Heart left ventricle (tissue), 16 donors: ENCODE results near the gene GINM1. TPM values are rescaled to one million over a fixed set of nuclear protein-coding genes. Genes with fewer than 3 reads are reported as not detected.

ENCODE experiments used
- ATAC-seq, 4 donors: fragments of 200-7000 bp; cut with Tn5 transposase; one replicate each; pipeline ENCODE4 v1.9.1; 2020 to 2022; ENCODE audit warnings: moderate library complexity in 4 of 4, mild to moderate bottlenecking in 3 of 4, moderate number of reproducible peaks in 1 of 4
- DNase-seq, 5 donors: peaks; one replicate each; pipeline ENCODE4 v3.0.0-alpha.2; 2020
- H3K27ac ChIP-seq, 12 donors: fragments of 200-600 bp; sonication (generic) in 4 of 12; one replicate each; pipeline versions ENCODE4 v1.5.0 to v1.8.0; 2016 to 2022; ENCODE audit warnings: mild to moderate bottlenecking in 2 of 12
- H3K27me3 ChIP-seq, 9 donors: fragments of 200-600 bp; sonication (generic) in 2 of 9; one replicate each; pipeline versions ENCODE4 v1.5.1 to v1.8.0; 2016 to 2022; ENCODE audit warnings: mild to moderate bottlenecking in 3 of 9
- H3K36me3 ChIP-seq, 9 donors: fragments of 200-600 bp; sonication (generic) in 2 of 9; one replicate each; pipeline versions ENCODE4 v1.5.0 to v1.8.0; 2018 to 2022; ENCODE audit warnings: mild to moderate bottlenecking in 2 of 9
- H3K4me1 ChIP-seq, 12 donors: fragments of 200-600 bp; sonication (generic) in 4 of 12; one replicate each; pipeline versions ENCODE4 v1.5.0 to v1.8.0; 2016 to 2022; ENCODE audit warnings: mild to moderate bottlenecking in 3 of 12
- H3K4me3 ChIP-seq, 12 donors: fragments of 200-600 bp; sonication (generic) in 4 of 12; one replicate each; pipeline versions ENCODE4 v1.5.0 to v1.8.0; 2017 to 2022; ENCODE audit warnings: mild to moderate bottlenecking in 9 of 12, moderate library complexity in 4 of 12
- H3K9me3 ChIP-seq, 12 donors: fragments of 200-600 bp; sonication (generic) in 4 of 12; one replicate each; pipeline versions ENCODE4 v1.5.0 to v1.8.0; 2016 to 2022; ENCODE audit warnings: mild to moderate bottlenecking in 1 of 12
- POLR2A ChIP-seq, 2 donors: fragments of 450-650 bp; IDR thresholded peaks; one replicate each; pipeline ENCODE4 v1.6.1; 2017; ENCODE audit warnings: antibody characterized with exemption in 2 of 2, mild to moderate bottlenecking in 2 of 2, moderate library complexity in 2 of 2
- WGBS, 4 donors: extraction: QIAGEN DNeasy Blood & Tissue Kit in 2 of 4; methylation state at CpG; one replicate each; pipeline versions ENCODE4 v1.1.5 to v1.1.7; 2013 to 2018; 5-methylcytosine and 5-hydroxymethylcytosine counted together
- intact Hi-C, 10 donors: fragments of 100-400 bp; cut with DNase I; formaldehyde crosslinking; loops; one replicate each; pipeline versions ENCODE4 v1.11.1 to v1.14.2; 2022
- polyA plus RNA-seq, 2 donors: library from polyadenylated mRNA; stranded (reverse); fragments of 200-250 nt; gene quantifications; one replicate each; pipeline ENCODE4 v1.2.3, GENCODE V29; 2013
- total RNA-seq, 9 donors: library from RNA; depleted of rRNA in 2 of 9; stranded (reverse); fragments of >200 nt in 2 of 9; fragmentation: NEBNext Ultra II Directional in 3 of 9; extraction: Animal tissue kit (Norgen Biotek cat#: 25700) in 3 of 9; gene quantifications; one replicate each; pipeline versions ENCODE4 v1.1.0 to v1.2.4, GENCODE V29; 2016 to 2023
- TF ChIP-seq, protein P1 (sequence below), 12 donors: fragments of 200-600 bp; sonication (generic) in 4 of 12; IDR thresholded peaks; one replicate each; pipeline versions ENCODE4 v1.5.0 to v1.8.0; 2018 to 2022; ENCODE audit warnings: antibody characterized with exemption in 12 of 12, mild to moderate bottlenecking in 5 of 12
- donor health status: ischemic (EF 13 %, LVEDD 7.1; RV severe dilation, severe dysfunction).
- donor health status: healthy with polysubstance abuse.
- donor health status: DM: no; HTN: yes; CAD: no.
- donor health status: DM: no; HTN: no; CAD: no.
- donor health status: ischemic (EF 25% LVEDD 6.9; RV normal size, moderate dysfunction).
- donor health status: ischemic (EF 25% LVEDD 5.7; RV mildly dilated, moderate dysfunction).
- donor health status: healthy.
- donor health status: DM: yes; HTN: yes; CAD: no.
- donor health status: ischemic (EF 35%, LVEDD 5.7; RV mildly dilated, moderate dysfunction).
- donor health status: nonischemic (EF 11% LVEDD 7.7; RV severe dilation, severe dysfunction).
- donor health status: DM: yes; HTN: yes; CAD: no.
- donor health status: PGD.
- donor health status: ischemic (EF 29% LVEDD 5.4; RV normal size, mild dysfunction).
- donor health status: nonischemic (EF 23%, LVEDD 6.1; RV moderate dilation, normal function).

Gene GINM1
- total and polyA plus RNA-seq, 11 donors, result 25.3 to 60.5 (median 48.5) TPM

- H3K4me1 ChIP-seq, result peaks cover 0 to 24% (median 9%) of the 10 kb centered on the region in 12 donors
- intact Hi-C loops, result loop anchor here in 4 of 10 donors (10.0 kb wide), 3 partner anchors 81 to 361 kb away; partner anchors contain the start of genes RAET1G (in 2 of the 4), KATNA1 (in 1 of the 4) and LRP11 (in 1 of the 4)
- H3K36me3 ChIP-seq, result no peaks in the 10 kb centered on the region
- no peaks in the 10 kb centered on the region for H3K27me3 ChIP-seq
- TF ChIP-seq, protein P1, sequence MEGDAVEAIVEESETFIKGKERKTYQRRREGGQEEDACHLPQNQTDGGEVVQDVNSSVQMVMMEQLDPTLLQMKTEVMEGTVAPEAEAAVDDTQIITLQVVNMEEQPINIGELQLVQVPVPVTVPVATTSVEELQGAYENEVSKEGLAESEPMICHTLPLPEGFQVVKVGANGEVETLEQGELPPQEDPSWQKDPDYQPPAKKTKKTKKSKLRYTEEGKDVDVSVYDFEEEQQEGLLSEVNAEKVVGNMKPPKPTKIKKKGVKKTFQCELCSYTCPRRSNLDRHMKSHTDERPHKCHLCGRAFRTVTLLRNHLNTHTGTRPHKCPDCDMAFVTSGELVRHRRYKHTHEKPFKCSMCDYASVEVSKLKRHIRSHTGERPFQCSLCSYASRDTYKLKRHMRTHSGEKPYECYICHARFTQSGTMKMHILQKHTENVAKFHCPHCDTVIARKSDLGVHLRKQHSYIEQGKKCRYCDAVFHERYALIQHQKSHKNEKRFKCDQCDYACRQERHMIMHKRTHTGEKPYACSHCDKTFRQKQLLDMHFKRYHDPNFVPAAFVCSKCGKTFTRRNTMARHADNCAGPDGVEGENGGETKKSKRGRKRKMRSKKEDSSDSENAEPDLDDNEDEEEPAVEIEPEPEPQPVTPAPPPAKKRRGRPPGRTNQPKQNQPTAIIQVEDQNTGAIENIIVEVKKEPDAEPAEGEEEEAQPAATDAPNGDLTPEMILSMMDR (IDR thresholded peaks at IDR 0.05), result no peak
- TF ChIP-seq POLR2A (IDR thresholded peaks at IDR 0.05), result no peak
- DNase-seq, result no peak
- H3K9me3 ChIP-seq, result no peaks in the 10 kb centered on the region
- no peak for ATAC-seq
- 79 to 90% (median 82%) methylated on average over 5 of the region's 5 CpGs for WGBS, 4 donors
- no peak overlapping the region for H3K27ac ChIP-seq
- no peak overlapping the region for H3K4me3 ChIP-seq
These were observed 2.8 kb upstream of the GINM1 start for GRCh38 chr6:149563203-149563927.

DNA sequence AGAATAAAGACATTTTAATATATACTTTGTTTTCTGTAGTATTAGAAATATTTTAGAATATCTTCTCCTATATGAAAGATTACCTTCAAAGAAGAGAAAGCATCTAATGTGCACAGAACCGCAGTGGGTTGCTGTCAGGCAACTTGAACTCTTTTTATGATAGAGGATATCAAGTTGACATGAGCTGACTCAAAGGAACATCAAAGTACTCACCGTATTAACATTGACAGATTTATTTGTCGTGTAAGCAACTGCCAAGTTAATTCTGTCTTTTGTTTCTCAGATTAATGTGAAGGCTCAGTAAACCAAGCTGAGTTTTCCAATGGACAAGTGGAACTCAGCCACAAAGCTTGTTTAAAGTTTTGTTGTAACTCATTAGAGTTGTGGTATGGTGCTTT, 2.2 kb upstream of the GINM1 start:
- Histone ChIP-seq H3K36me3 (no peaks in the 10 kb centered on the region), H3K4me1 (peaks cover 0 to 25% (median 9%) of the 10 kb centered on the region in 12 donors), H3K9me3 (no peaks in the 10 kb centered on the region), H3K4me3 (no peak overlapping the region), H3K27me3 (no peaks in the 10 kb centered on the region), H3K27ac (no peak overlapping the region)
- WGBS, 4 donors, result 79 to 86% (median 85%) methylated on average over 3 of the region's 3 CpGs
- TF ChIP-seq, protein P1 (IDR thresholded peaks at IDR 0.05), result no peak
- TF ChIP-seq POLR2A (IDR thresholded peaks at IDR 0.05), result no peak
- DNase-seq (no peak), ATAC-seq (no peak)
- intact Hi-C loops, result loop anchor here in 4 of 10 donors (10.0 kb wide), 3 partner anchors 81 to 361 kb away; partner anchors contain the start of genes RAET1G (in 2 of the 4), KATNA1 (in 1 of the 4) and LRP11 (in 1 of the 4)

- intact Hi-C loops, result loop anchor here in 6 of 10 donors (5.0 to 10.0 kb wide), 6 partner anchors 78 to 361 kb away; partner anchors contain the start of genes LATS1 (in 3 of the 6), KATNA1 (in 2 of the 6), RAET1G (in 2 of the 6) and LRP11 (in 1 of the 6)
- H3K27me3 ChIP-seq, result no peaks in the 10 kb centered on the region
These were observed 427 bp downstream of the GINM1 start for GRCh38 chr6:149566410-149567193.

More at GRCh38 chr6:149566410-149567193, 427 bp downstream of the GINM1 start:
- Histone ChIP-seq H3K4me1 (peaks cover 0 to 25% (median 9%) of the 10 kb centered on the region in 12 donors), H3K36me3 (no peaks in the 10 kb centered on the region), H3K27ac (peak overlapping the region; percentile 72 to 97 (median 92)), H3K4me3 (peak overlapping the region; percentile 60 to 100 (median 90)), H3K9me3 (no peaks in the 10 kb centered on the region)
- 0 to 1% (median 0%) methylated on average over 15 to 81 of the region's 81 CpGs for WGBS, 4 donors
- ATAC-seq (peak; percentile 25 to 57 (median 43)), DNase-seq (peak; percentile 49 to 68 (median 54))
- TF ChIP-seq POLR2A (IDR thresholded peaks at IDR 0.05), result peak in 1 of 2 donors; percentile 40
- TF ChIP-seq, protein P1 (IDR thresholded peaks at IDR 0.05), result no peak
